Esophagus mucosa (tissue), 1 donor: ENCODE data around the gene NKRF. TPM values are rescaled to one million over a fixed set of nuclear protein-coding genes. Genes with fewer than 3 reads are reported as not detected.
"Not testable (repeated sequence)": the region's sequence is repeated elsewhere in the genome, so short reads cannot be mapped to it uniquely, and the experiment has no call there.

ENCODE experiments used
- ATAC-seq: fragments of 200-7000 bp; cut with Tn5 transposase; one replicate; pipeline ENCODE4 v1.9.1; 2020
- total RNA-seq: library from RNA; stranded (reverse); gene quantifications from one replicate; pipeline ENCODE4 v1.2.4, GENCODE V29; 2023
- donor health status: DM: yes; HTN: yes; CAD: no.

The NKRF gene
- total RNA-seq: 7.5 TPM

- peak; percentile 93 for ATAC-seq
Observed at GRCh38 chrX:119606280-119607017, at the start of gene NKRF. NKRF (minus strand) TSS chrX:119606424.

GRCh38 chrX:119655125-119655524, 48.9 kb upstream of the NKRF start:
- peak; percentile 23 for ATAC-seq

GRCh38 chrX:119654112-119654531, 47.9 kb upstream of the NKRF start:
- ATAC-seq: no peak

GRCh38 chrX:119648421-119648775, 42.2 kb upstream of the NKRF start:
- no peak for ATAC-seq

GRCh38 chrX:119647552-119648420, 41.6 kb upstream of the NKRF start:
- ATAC-seq: peak; percentile 33

- ATAC-seq: no peak
Observed at GRCh38 chrX:119647089-119647488, 40.9 kb upstream of the NKRF start.

GRCh38 chrX:119646515-119646914, 40.3 kb upstream of the NKRF start:
- ATAC-seq: no peak

GRCh38 chrX:119643696-119644095, 37.5 kb upstream of the NKRF start:
- no peak for ATAC-seq

- no peak for ATAC-seq
Observed at GRCh38 chrX:119640731-119641170, 34.5 kb upstream of the NKRF start.

- peak; percentile 36 for ATAC-seq
Observed at GRCh38 chrX:119638725-119639471, 32.7 kb upstream of the NKRF start.

GRCh38 chrX:119637421-119637820, 31.2 kb upstream of the NKRF start:
- ATAC-seq: not testable (repeated sequence)

- peak; percentile 25 for ATAC-seq
Observed at GRCh38 chrX:119636419-119636818, 30.2 kb upstream of the NKRF start.

- ATAC-seq: no peak
Observed at GRCh38 chrX:119635799-119636198, 29.6 kb upstream of the NKRF start.

- no peak for ATAC-seq
Observed at GRCh38 chrX:119635179-119635578, 29.0 kb upstream of the NKRF start.

GRCh38 chrX:119625843-119626242, 19.6 kb upstream of the NKRF start:
- no peak for ATAC-seq

GRCh38 chrX:119624951-119625668, 18.9 kb upstream of the NKRF start:
- no peak for ATAC-seq

- ATAC-seq: no peak
Observed at GRCh38 chrX:119624417-119624816, 18.2 kb upstream of the NKRF start.

- no peak for ATAC-seq
Observed at GRCh38 chrX:119622356-119623232, 16.4 kb upstream of the NKRF start.

- ATAC-seq: peak; percentile 31
Observed at GRCh38 chrX:119618439-119618838, 12.2 kb upstream of the NKRF start.

GRCh38 chrX:119617517-119618164, 11.4 kb upstream of the NKRF start:
- ATAC-seq: no peak

GRCh38 chrX:119614776-119615175, 8.6 kb upstream of the NKRF start:
- no peak for ATAC-seq
